GM19099 (cell line): ENCODE data around the gene NEMP2.

Experiments used
- POLR2A ChIP-seq: IDR thresholded peaks from 3 replicates; pipeline ENCODE4 v1.6.1; 2011; ENCODE audit warnings: low read depth; ENCODE audit not compliant: insufficient read length; ENCODE audit errors: extremely low read depth

The NEMP2 gene

DNA sequence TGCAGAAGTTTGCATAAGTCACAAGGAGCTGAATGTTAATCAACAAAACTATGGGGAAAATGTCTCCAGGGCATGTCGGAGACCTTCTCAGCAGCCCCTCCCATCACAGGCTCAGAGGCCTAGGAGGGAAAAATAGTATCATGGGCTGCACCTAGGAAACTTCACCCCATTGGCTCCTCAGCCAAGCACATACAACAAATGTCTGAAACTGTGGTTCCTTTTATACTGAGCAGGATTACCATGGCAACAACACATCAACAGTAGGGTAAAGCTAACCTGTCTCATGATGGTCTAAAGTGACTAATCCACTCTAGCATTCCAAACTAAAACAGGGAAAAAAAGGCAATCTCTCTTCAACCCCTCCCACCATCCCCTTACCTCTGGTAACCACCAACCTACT, 3.2 kb upstream of the NEMP2 start:
- no peak for TF ChIP-seq POLR2A

DNA sequence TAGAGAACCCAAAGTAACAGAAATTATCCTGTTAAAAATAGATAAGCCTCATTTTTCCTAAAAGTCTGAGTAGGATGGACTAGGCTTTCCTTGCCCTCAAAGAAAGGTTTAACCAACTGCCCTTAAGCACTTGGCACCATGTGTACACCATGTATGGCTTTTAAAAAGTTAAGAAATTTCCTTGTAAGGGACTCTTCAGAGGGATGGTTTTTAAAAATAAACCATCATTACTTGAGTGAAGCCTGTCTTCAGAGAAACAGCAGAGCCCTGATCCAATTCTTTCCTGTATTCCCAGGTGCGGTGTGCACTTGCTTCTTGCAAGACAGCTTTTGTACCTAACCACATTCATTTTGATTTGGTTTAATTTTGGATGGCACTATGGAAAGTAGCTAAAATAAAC, 1.1 kb upstream of the NEMP2 start:
- no peak for TF ChIP-seq POLR2A

DNA sequence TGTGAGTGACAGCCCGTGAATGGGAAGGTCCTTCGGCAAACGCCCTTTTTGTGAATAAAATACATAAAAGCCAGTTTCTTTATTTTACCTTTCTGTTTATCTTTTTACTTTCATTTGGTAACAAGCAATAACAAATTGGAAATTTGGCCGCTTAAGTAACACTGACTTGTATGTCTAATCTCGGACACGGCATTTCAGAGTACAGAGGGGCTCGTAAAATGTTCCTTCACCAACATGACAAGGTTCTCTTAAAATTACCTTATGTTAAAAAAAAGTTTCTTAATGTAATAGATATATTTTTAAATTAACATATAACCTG, 558 bp upstream of the NEMP2 start:
- no peak for TF ChIP-seq POLR2A

DNA sequence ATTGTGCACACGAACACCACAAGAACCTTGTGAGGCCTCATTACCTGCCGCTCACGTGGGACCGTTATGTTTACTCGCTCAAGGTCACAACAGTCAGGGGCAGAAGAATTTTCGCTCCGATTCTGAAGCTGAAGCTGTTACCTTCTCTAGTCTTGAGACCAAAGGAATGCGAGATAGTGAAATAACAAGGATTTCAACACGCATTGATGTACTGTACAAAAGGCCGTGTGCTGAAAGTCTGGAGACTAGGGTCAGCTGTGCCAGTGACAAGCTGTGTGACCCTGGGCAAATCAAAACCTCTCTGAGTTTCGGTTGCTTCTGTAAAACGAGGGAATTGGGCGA, 583 bp downstream of the NEMP2 start:
- TF ChIP-seq POLR2A: no peak

DNA sequence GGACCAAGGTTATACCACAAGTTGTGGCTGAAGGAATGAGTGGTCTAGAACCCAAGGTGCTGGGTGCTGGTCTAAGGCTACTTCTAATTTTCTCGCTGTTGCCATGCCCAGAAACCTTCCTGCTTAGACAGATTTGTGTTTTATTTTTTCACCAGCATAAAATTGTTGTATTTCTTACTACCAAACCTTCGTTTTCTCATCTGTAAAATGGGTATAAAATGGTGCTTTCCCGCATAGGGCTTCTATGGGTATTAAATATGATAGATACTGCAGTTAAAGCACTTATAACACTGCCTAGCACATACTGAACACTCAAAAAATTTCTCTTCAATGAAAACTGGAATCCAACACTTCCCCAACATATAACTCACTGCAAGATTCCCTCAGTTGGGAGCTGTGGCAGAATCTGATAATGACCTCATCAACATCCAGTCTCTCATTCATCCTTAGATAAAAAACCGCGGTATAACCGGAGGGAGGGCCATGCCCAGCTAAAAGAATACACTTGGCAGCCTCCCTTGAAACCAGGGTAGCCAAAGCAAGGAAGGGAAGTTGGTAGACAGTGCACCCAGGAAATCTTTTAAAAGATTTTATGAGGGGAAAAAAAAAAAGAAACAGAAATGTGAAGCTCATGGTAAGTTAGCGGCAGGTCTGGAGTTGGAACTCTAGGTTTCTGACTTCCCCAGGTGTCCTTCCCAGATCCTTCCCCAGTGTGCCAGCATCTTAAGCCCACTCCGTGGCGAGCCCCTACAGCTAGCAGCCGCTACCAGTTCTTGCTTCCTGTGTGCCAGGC, 1.2 kb downstream of the NEMP2 start:
- TF ChIP-seq POLR2A: no peak

DNA sequence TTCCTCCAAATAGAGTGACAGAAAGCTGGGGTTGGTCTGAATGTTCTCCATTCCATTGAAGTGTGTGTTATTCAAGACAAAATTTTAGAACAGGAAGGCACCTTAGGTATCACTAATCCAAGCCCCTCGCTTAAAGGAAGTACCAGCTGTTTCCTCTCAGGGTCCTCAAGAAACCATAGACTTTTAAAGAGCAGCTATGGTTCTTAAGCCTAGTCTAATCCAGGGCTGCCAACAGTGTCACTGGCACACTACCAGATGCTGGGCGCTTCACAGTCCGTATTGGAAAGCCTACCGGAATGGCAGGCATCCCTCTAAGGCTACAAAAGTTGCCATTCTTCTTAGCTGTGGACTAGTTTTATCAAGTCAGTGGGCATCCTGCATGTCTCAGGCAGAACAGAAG, 1.9 kb downstream of the NEMP2 start:
- no peak for TF ChIP-seq POLR2A

DNA sequence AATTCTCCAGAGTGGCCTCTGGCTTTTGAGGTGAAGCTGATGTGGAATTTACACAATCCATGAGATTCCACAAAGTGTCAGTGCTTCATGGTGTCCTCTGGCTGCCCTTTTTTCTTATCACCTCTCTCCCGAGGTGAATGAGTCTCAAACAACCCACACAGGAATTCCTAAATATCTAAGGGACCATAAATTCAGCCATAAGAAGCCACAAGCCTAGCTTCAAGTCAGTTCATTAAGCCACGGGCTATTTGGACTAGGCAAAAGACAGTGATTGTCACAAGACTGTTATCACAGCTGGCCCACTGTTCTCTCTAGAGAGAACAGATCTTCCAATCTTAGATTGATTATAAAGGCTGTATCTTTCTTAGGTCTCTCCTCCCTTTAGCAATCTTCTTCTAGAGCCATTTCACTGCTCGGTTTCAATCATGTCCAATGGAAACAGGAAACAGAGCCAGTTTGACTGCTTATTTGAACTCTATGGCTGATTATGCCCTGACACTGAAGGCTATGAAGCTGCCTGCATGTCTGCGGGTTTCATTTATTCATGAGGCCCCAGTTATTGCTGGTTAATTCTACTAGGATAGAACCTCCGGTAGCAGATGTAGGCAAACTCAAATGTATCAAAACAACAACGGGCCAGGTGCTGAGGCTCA, 4.1 kb downstream of the NEMP2 start:
- no peak for TF ChIP-seq POLR2A

DNA sequence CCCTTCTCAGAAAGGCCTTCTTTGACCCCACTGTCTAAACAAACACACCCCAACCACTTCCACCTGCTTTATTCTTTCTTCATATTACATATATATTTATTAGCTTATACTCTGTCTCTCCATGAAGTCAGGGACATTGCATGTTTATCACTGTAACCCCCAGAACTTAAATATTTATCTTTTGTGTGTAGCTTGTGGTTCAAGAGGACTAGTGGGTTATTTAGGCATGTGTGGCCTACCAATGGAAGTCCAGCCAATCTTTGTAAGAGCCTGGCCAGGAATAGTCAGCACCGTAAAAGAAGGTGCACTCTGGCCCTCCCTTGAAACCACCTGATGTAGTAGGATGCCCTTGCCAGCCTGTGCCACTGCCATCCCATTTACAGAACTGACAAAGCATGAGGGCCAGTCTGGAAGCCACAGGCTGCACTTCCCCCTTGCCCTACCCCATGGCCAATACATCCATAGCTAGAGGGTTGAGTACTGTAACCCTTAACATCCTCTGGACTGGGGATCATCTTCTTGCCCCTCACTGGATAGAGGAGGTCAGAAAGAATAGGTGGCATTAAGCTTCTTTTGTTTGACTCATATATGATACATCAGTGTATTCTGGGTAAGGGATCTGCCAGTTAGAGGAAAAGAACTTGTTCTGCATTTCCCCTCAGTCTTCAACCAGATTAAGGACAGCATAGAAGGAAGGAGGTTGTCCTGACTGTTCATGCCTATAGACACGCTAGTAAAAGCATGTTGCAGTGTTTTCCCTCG, 4.9 kb downstream of the NEMP2 start:
- TF ChIP-seq POLR2A: no peak

DNA sequence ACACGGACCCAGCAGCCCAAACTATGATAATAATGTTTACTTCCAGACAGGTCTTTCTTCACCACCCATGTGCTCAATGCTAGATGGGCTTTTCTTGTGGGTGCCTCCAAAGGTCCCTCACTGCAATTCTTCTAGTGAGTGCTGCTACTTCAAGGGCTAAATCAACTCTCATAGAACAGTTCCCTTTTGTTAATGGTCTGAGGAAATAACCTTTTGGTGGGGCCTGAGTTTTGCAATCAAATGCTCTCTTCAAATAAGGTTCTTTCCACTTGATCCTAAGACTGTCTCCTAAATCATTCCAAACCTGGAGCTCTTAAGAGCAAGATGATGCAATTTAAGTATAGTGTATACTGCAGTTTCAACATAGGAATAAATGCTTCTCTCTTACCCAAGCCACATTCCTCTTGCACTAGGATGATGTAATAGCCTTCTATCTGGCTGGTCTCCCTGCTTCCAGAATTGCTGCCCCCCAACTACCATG, 6.0 kb downstream of the NEMP2 start:
- no peak for TF ChIP-seq POLR2A

DNA sequence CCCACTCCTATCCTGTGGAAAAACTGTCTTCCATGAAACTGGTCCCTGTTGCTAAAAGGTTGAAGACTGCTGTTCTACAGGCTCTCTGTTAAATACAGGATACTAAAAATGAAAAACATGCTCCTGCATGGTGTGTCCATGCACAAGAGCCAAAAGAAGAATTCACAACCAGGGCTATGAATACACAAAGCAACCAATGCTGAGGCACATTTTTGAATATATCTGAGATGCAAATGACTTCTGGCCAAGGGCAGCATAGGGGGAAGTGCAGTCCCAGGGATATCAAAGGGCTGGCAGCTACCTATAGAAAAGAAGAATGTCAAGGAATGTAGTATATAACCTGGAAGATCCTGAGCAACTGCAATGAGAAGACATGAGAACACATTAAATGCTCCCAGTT, 6.6 kb downstream of the NEMP2 start:
- no peak for TF ChIP-seq POLR2A

DNA sequence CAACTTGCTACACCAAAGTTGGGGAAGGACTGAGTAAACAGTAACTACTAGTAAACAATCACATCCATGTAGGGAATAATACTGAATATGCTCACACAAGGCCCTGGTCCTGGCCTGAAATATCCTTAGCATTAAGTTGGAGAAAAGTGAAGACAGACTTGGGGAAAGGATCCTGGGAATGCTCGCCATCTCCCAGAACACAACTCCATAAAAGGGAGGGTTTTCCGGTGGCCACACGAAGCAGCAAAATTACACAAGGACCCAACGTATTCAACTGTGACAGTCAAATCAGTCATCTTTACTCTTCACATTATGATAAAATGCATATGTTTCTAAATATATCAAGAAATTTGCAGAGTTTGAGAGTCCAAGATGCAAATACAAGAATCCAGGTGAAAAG, 7.3 kb downstream of the NEMP2 start:
- TF ChIP-seq POLR2A: no peak

DNA sequence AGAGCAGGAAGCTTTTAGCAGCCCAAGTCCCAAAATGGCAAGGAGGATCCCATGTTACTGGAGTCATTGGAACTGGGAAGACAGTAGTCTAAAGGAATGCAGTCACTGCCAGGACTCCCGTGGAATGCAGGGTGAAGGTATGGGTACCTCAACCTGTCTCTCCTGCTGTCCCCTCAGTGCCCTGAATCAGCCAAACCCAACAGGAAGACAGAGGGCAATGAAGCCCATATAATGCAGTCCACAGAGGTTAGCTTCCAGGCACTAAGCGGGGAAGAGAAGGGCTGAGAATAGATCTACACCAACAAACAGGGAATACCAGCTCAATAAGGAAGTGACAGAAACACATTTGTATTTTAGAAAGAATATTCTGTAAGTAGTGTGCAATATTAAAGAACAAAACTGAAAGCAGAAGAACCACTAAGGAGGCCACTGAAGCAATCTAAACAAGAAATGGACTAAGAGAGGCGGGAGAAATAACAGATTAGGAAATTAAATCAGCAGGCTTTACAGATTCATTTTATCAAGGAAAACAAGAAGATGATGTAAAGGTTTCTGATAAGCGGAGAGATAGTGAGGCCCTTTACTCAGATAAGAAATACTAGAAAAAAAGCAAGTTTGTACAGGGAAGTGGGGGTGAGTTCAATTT, 8.3 kb downstream of the NEMP2 start:
- no peak for TF ChIP-seq POLR2A

DNA sequence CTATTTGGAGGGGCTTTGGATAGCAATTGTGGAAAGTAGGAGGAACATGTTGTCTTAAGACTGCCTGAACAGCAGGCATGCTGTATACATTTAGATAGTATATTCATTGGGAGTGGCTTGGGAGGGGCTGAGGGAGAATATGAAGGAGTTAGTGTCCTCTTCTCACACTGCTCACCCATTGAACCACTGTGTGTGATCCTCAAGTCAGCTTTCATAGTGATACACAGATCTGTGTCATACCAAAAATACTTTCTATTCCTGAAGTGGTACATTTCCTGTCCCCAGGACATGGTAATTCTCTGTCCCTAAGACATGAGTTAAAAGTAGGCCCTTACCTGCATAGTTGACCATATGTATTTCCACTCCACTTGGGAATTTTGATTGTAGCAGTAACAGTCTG, 9.6 kb downstream of the NEMP2 start:
- no peak for TF ChIP-seq POLR2A

DNA sequence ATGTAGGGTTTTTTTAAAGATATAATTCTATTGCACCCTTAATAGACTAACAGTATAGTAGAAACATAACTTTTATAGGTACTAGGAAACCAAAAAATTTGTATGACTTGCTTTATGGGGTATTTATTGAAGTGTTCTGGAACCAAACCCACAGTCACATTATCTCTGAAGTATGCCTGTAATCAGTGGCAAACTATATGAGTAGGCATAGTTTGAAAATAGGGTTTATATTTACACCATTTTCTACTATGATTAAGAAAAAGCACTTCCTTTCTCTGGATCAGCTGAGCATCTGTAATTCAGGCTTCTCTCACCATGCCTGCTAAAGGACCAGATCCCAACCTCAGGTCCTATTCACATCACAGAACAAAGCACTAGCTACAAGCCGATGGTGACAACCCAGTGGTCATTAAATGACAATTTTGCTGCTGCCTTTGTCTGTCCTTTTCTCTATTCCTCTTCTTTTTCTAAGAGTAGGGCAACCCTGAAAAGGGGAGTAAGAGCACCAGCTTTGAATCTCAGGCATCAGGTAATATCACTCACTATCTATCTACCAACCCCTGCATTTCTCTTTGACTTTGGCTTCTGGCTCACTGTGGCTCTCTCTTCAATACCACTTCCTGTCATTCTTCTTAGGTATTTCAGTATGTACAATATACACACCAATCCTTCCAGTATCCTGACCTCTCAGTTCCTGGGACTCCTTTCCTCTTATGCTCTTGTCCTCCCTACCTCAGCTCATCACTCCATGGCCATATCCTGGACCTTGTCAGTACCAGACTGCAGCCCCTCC, 14.4 kb downstream of the NEMP2 start:
- TF ChIP-seq POLR2A: no peak

DNA sequence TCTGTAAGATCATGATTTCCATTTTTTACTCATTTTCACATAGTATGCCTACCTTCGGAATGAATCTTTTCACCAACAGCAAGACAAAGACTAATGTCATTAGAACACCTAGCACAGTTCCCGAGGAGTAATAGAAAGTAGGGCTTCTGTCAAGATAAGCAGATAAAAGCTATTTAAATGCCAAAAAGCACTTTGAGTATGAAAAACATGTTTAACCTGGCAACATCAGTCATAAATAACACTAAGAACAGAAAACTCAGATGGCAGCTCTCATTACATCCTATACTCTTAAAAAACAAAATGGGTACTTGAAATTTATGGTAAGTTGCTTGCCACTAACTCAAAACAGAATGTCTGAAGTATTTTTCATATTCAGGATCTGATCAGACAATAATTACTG, 17.1 kb downstream of the NEMP2 start:
- TF ChIP-seq POLR2A: no peak
